RPMI7951 (cell line): ENCODE data around the gene SRP72. TPM values are rescaled to one million over a fixed set of nuclear protein-coding genes. Genes with fewer than 3 reads are reported as not detected.

ENCODE experiments used
- DNase-seq: peaks from one replicate; pipeline ENCODE4 v3.0.0-alpha.2; 2012; ENCODE audit warnings: low read depth
- total RNA-seq: library from RNA; depleted of rRNA; stranded (reverse); fragments of >200 nt; shearing (Covaris generic); gene quantifications from 2 replicates; pipeline ENCODE4 v1.2.3, GENCODE V29; 2014; rRNA removed

The SRP72 gene
- total RNA-seq, 1 experiment from 2014 or later: 104 TPM

- peak; percentile 76 for DNase-seq
These were observed 77.2 kb downstream of the SRP72 start for GRCh38 chr4:56544573-56545131.

- DNase-seq: no peak
These were observed 83.2 kb downstream of the SRP72 start for GRCh38 chr4:56550642-56551041.

- no peak for DNase-seq
These were observed 84.1 kb downstream of the SRP72 start for GRCh38 chr4:56551516-56551915.

- no peak for DNase-seq
These were observed 84.9 kb downstream of the SRP72 start for GRCh38 chr4:56552273-56552672.

Other genes starting within 250 kb of the SRP72 start
- 10.0 and 10.2 TPM in 2 replicates for gene AASDH, start 80.1 kb upstream of the SRP72 start, total RNA-seq
- gene PPAT, start 32.0 kb upstream of the SRP72 start, total RNA-seq: 24.3 and 26.2 TPM in 2 replicates
- gene PAICS, start 31.4 kb upstream of the SRP72 start, total RNA-seq: 93.5 and 112 TPM in 2 replicates
- 0.48 and 1.5 TPM in 2 replicates for gene ARL9, start 38.2 kb downstream of the SRP72 start, total RNA-seq
- not detected in 2 replicates for gene HOPX, start 213.7 kb downstream of the SRP72 start, total RNA-seq